ENCODE data around the gene GFOD1. TPM values are rescaled to one million over a fixed set of nuclear protein-coding genes. Genes with fewer than 3 reads are reported as not detected.

GFOD1 gene
- total and polyA plus RNA-seq, 9 donors = 1.4 to 9.2 (median 3.7) TPM

- no peaks in the 10 kb centered on the region for H3K27me3 ChIP-seq
- no peak overlapping the region for H3K4me3 ChIP-seq
- H3K4me1 ChIP-seq (ENCODE audit: insufficient read depth) = no peaks in the 10 kb centered on the region
- H3K9me3 ChIP-seq = no peaks in the 10 kb centered on the region
- intact Hi-C loops (cut with DNase I) = loop anchor here in 2 of 4 donors (5.0 to 10.0 kb wide), 3 partner anchors 197 to 425 kb away; no protein-coding TSS in a partner anchor
- H3K36me3 ChIP-seq = no peaks in the 10 kb centered on the region
- TF ChIP-seq EP300 (IDR thresholded peaks at IDR 0.05) = no peak
- TF ChIP-seq CTCF (IDR thresholded peaks at IDR 0.05) = no peak
- TF ChIP-seq POLR2A (IDR thresholded peaks at IDR 0.05) = no peak
- H3K27ac ChIP-seq = no peak overlapping the region
- no peak for DNase-seq
- WGBS, 3 donors = 77 to 86% (median 84%) methylated on average over 8 of the region's 8 CpGs
These were observed 147.4 kb downstream of the GFOD1 start for GRCh38 chr6:13339863-13340630.

GRCh38 chr6:13338038-13338437 lies 149.4 kb downstream of the GFOD1 start:
- no peaks in the 10 kb centered on the region for H3K4me1 ChIP-seq (ENCODE audit: insufficient read depth)
- WGBS, 3 donors = 89 to 94% (median 92%) methylated on average over 5 of the region's 5 CpGs
- no peaks in the 10 kb centered on the region for H3K27me3 ChIP-seq
- no peaks in the 10 kb centered on the region for H3K9me3 ChIP-seq
- no peak overlapping the region for H3K27ac ChIP-seq
- DNase-seq = no peak
- TF ChIP-seq EP300 (IDR thresholded peaks at IDR 0.05) (no peak), POLR2A (IDR thresholded peaks at IDR 0.05) (no peak), CTCF (IDR thresholded peaks at IDR 0.05) (no peak)
- intact Hi-C loops (cut with DNase I) = loop anchor here in 1 of 4 donors (5.0 to 10.0 kb wide), 2 partner anchors 199 to 423 kb away; no protein-coding TSS in a partner anchor
- H3K4me3 ChIP-seq = no peak overlapping the region
- no peaks in the 10 kb centered on the region for H3K36me3 ChIP-seq

- H3K27ac ChIP-seq = no peak overlapping the region
- WGBS, 3 donors = 14 to 18% (median 14%) methylated on average over 11 of the region's 11 CpGs
These were observed 150.8 kb downstream of the GFOD1 start for GRCh38 chr6:13336553-13336952.

GRCh38 chr6:13334953-13335352 lies 152.4 kb downstream of the GFOD1 start:
- Histone ChIP-seq H3K27me3 (no peaks in the 10 kb centered on the region), H3K9me3 (no peaks in the 10 kb centered on the region), H3K4me1 (ENCODE audit: insufficient read depth) (no peaks in the 10 kb centered on the region), H3K36me3 (no peaks in the 10 kb centered on the region), H3K4me3 (no peak overlapping the region), H3K27ac (no peak overlapping the region)
- WGBS, 3 donors = 29 to 48% (median 34%) methylated on average over 3 of the region's 3 CpGs
- TF ChIP-seq CTCF (IDR thresholded peaks at IDR 0.05) (no peak), POLR2A (IDR thresholded peaks at IDR 0.05) (no peak), EP300 (IDR thresholded peaks at IDR 0.05) (no peak)
- intact Hi-C loops (cut with DNase I) = loop anchor here in 1 of 4 donors (5.0 to 10.0 kb wide), 2 partner anchors 202 to 420 kb away; no protein-coding TSS in a partner anchor
- no peak for DNase-seq

More at GRCh38 chr6:13336553-13336952, 150.8 kb downstream of the GFOD1 start:
- H3K27me3 ChIP-seq = no peaks in the 10 kb centered on the region
- H3K36me3 ChIP-seq = no peaks in the 10 kb centered on the region
- TF ChIP-seq POLR2A (IDR thresholded peaks at IDR 0.05) (no peak), CTCF (IDR thresholded peaks at IDR 0.05) (peak; percentile 38 to 70 (median 64))
- intact Hi-C loops (cut with DNase I) = loop anchor here in 1 of 4 donors (5.0 to 10.0 kb wide), 2 partner anchors 201 to 422 kb away; no protein-coding TSS in a partner anchor
- no peaks in the 10 kb centered on the region for H3K9me3 ChIP-seq
- no peak overlapping the region for H3K4me3 ChIP-seq
- DNase-seq = peak in 4 of 5 donors; percentile 62 to 87 (median 70)
- no peaks in the 10 kb centered on the region for H3K4me1 ChIP-seq (ENCODE audit: insufficient read depth)

Data from ovary (tissue), 9 donors.